NOMO-1 treated with dmso at 0.1 percent for 144 hours (cell line): ENCODE measurements around the gene TTC33.
A peak's percentile ranks its signal among the peaks of the same experiment; 100 is the strongest.
"Not testable (repeated sequence)": the region's sequence is repeated elsewhere in the genome, so short reads cannot be mapped to it uniquely, and the experiment has no call there.

Source experiments
- DNase-seq: peaks from one replicate; lab custom pipeline; 2025; ENCODE audit not compliant: unreplicated experiment; lab: John Stamatoyannopoulos, UW

The TTC33 gene

GRCh38 chr5:40656091-40656490 lies 99.7 kb downstream of the TTC33 start:
- DNase-seq: not testable (repeated sequence)

- no peak for DNase-seq
These were observed 100.6 kb downstream of the TTC33 start for GRCh38 chr5:40655138-40655537.

- no peak for DNase-seq
These were observed 101.3 kb downstream of the TTC33 start for GRCh38 chr5:40654377-40654991.

DNA sequence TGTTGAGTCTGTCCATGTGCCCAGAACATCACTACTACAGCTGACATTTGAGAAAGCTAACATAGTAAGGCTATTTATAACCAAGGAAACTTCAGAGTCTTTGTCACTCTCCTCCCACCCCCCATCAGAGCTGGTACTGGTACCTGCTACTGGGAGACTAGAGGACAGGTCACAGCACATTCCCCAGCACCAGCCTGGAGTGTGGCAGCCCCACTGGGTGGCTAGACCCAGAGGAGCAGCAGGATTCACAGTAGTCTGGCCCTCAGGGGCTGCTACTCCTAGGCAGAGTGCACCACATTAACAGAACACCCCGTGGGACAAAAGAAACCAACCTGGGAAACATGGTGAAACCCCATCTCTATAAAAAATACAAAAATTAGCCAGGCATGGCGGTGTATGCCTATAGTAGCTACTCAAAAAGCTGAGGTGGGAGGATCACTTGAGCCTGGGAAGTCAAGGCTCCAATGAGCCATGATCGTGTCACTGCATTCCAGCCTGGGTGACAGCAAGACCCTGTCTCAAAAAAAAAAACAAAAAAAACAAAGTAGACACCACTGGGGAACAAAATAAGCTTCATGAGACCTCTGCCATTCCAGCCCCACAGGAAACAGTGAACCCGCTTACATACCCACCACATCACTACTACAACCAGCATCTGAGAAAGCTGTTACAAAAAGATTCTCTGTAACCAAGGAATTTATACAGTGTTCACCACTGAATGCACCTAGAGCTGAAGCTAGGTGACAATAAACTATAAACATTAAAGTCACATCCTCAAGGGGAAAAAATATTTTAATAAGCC lies 102.3 kb downstream of the TTC33 start:
- no peak for DNase-seq

DNA sequence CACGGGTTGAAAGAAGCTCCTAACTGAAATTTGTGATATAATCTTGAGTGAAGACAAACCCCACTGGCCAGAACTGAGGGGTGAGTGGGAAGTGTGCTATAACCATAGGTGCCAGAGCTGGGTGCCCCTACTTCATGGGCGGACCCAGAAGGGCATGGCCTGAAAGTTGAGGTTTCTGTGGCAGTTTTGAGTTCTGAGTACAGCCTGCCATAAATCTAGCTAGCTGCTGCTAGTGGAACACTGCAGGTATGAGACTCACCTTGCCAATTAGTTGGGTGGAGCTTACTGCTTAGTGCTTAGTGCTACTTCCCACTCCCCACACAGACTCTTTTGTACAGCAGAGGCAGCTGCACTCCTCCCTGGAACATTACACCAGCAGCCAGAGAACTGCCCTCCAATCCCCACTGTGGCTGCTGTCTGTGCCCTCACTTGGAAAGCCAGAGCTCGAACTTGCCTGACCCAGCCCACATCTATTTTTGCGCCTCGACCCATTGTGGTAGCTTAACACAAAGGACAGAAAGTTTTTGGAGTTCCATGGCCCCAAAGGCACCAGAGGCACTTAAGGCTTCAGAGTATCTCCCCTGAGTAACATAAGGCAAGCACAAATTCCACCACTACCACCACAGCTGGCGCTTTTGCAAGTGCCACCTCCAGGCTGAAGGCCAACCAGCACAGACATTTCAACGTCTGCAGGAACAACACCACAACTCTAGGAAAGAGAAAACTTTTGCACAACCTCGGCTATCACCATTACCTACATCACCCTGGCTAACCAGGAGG lies 103.1 kb downstream of the TTC33 start:
- DNase-seq: no peak

DNA sequence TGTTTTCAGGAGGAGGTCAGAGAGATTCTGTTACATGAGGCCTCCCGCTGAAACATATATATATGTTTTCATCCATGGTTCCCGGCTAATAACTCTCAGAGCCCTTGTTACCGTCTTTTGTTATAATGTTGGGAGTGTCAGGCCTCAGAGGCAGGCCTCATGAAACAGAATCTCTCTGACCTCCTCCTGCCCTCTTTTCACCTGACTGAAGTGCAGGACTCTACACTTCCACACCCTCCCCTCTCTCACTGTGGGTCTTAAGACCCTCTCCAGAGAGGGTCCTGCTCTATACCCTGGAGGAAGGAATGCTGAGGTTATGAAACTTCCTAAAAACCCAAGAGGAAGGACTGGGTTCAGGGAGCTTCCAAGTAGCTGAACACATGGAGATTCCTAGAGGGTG lies 104.6 kb downstream of the TTC33 start:
- no peak for DNase-seq

DNA sequence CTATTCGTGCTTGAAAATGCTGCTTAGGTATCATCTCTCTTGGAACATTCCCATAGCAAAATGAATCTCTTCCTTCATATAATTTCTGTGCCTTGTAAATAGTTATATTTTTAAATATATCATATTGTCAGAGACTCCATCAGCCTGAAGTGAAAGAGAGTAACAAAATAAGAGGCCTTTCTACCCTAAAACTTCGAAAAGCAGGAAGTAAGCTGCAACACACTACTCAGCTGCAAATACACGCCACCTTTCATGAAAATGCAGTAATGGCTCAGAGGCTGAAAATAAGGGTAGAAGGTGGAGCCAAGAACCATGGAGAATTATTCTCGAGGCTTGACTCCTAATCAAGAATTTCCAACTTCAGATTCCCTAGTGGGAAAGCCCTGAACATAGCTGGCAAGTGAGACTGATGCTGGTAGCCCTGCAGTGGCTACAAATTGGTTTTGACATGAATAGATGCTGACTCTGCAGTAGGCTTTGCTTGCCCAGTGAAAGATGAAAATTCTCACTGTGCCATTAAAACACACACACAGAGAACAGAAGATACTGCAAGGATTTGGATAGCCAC lies 106.2 kb downstream of the TTC33 start:
- peak; percentile 66 for DNase-seq

- DNase-seq: no peak
These were observed 107.6 kb downstream of the TTC33 start for GRCh38 chr5:40648150-40648549.

DNA sequence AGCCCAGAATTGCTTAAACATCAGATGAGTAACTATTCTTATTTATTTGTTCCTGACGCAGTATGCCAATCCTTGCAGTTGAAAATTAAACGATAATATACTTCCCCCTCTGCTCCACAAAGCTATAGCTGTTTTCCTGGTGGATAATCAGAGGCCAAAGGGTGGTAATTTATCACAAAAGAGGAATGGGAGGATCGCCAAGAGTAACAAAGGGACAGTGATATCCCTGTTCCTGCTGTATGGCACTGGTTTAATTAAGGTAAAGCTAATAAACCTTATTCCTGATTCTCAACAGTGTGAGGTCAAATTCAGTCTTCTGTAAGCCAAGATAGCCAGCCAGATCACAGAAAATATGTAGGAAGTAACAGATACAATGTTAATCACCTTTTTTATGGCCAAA lies 109.5 kb downstream of the TTC33 start:
- no peak for DNase-seq

- DNase-seq: not testable (repeated sequence)
These were observed 116.2 kb downstream of the TTC33 start for GRCh38 chr5:40639531-40639930.

- DNase-seq: no peak
These were observed 121.2 kb downstream of the TTC33 start for GRCh38 chr5:40634593-40634992.

- DNase-seq: no peak
These were observed 121.6 kb downstream of the TTC33 start for GRCh38 chr5:40634154-40634553.

- no peak for DNase-seq
These were observed 124.5 kb downstream of the TTC33 start for GRCh38 chr5:40631236-40631635.

DNA sequence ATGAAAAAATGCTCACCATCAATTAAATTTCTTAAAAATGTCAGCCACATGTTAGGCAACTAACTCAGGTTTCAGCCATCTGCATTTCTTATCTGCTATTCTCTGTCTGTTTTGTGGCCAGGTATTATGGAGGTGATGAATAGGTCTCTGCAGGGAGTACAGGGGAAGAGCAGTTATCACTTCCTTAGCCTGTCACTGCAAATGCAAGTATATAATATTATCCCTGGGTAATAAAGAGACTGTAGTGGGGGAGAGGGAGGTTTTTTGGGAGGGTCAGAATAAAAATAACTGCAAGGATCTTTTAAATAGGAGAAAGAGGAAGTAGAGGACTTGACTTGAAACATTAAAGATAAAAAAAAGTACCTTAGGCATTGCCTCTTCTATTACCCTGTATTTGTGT lies 125.6 kb downstream of the TTC33 start:
- DNase-seq: peak; percentile 83

DNA sequence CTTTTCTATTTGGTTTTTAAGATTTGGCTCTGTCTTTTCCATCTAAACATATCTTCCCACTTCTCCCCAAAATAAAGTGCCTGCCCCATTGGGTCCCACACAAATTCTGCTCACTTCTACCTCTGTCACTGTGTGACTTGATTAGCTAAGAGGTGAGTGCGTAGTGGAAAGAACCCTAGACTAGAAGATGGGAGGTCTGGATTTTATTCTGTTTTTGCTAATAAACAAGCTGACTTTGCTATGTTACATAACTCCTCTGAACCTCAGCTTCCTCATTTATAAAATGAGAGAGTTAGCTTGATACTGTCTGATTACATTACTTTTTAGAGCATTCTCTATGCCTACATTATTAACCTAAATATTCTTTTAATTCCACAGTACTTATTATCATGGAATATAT lies 127.4 kb downstream of the TTC33 start:
- DNase-seq: peak; percentile 77

DNA sequence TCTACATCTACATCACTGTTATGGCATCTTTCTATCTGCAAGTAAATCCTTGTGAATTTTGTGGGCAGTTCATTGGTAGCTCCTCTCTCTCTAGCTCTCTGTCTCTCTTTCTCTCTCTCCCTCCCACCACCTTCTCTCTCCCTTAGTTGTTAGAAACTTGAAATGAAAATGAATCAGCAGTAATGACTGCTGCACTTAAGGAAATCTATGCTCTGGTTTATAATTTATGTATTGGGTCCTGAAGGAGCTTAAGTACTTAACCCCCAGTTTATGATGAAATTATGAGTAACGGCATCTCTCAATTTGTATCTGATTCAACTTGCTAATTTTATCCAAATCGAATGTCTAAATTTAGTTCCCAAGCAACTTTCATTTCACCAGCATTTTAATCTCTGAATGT lies 128.1 kb downstream of the TTC33 start:
- peak; percentile 25 for DNase-seq

DNA sequence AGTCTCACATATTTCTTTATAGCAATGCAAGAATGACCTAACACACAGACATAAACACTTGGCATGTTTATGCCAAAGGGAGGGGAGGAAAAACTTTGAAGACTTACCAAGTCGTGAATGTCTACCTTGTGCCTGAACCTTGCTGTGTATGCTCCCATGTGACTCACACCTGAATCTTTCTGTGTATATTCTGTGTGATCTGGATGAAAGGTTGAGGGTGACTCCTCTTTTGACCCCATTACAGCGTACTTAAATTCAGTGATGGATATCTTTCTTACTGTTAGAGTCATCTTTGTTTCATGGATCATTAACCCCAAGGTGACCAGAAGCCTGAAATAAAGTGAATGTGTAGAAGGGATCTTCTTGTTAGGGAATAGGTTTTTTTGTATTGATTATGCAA lies 129.0 kb downstream of the TTC33 start:
- no peak for DNase-seq

DNA sequence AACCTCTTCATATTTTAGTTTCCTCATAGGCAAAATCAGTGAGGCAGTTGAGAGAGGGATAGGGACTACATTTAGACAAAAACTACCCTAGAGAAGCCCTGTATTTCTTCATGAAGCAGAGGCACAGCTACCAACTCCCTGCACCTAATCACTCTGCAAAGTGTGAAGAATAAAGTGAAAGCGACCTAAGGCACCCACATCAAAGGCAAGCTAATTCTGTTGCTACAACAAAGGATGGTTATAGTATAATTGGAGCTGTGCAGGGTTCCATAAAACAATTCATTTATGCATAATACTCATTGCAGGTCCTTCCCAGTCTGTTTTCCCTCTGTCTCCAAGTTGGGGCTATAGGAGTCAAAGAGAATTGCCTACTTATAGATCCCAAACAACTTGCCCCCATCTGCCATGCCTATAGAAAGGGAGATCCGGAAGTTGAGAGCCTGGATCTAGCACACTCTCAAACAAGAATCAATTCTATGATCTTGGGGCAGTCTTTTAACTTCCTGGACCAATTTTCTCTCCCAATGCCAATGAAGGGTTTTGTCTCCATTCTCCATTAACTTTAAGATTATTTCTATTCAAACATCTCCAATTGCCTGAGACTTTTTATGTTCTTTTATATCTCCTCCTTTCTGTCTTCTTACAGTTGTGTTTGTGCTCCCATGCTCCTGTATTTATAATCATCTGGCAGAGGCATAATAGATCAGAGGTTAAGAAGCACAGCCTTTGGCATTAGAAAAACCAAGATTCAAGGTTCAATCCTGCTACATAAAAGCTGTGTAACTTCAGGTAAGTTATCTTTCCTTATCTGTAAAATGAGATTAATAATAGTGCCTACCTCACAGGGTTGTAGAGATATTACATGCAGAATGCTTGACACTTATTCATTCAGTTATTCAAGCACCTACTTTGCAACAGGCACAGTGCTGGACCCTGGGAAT lies 132.0 kb downstream of the TTC33 start:
- no peak for DNase-seq

DNA sequence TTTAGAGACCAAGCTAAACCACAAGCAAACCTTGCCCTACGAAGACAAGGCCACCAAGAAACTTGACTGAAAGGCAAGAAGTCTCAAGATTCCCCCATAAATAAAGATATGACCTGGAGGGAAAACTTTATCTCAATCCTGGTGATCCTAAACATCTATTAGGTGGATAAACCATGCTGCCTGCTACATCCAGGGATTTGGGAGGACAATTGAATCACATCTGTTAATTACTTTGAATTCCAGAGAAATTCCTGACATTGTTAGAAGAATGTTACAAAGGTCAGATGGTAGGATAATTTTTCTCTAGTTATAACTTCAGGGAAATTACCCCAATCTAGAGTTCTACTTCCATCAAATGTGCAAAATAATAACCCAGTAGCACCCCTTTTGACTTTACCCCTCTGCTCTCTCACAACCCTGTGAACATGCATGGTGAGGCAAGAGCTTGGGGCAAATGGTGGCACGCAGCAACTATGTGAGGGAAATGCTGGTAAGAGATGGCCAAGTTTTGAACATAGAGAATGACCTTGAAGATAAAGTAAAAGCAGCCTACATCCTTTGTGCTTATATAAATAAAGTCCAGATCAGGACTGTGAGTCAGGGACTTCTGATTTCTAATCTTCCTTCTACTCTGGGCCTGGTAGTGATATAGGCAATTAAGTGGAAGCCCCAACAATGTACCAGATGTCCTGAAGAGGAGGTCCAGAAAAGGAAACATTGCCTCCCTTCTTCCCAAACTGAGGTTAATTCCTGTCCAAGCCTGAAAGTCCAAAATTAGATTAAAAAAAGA lies 133.1 kb downstream of the TTC33 start:
- no peak for DNase-seq

DNA sequence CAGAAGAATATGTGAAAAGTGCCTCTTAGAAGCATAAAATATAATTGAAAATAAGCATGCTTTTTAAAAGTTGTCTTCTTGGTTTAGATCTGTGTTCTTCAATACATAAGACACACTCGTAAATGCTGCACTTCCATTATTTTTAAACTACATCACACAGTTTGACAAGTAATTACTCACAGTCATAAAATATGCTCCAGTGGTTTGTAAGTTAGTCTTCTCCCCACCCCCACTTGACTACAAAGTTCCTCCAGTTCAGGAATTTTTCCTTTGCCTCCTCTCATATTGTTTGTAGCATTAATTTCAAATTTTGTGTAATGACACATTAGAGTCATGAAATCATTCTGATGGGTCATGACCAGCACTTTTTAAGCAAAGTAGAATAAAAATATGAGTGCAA lies 136.3 kb downstream of the TTC33 start:
- peak; percentile 38 for DNase-seq
